ENCODE results near the gene POLL. TPM values are rescaled to one million over a fixed set of nuclear protein-coding genes. Genes with fewer than 3 reads are reported as not detected.

The POLL gene
- polyA plus RNA-seq, 1 experiment = 31.3 TPM

- TF ChIP-seq CTCF (IDR thresholded peaks at IDR 0.05; ENCODE audit: insufficient read depth, low read depth, low read length) = peak; percentile 72
- H3K4me3 ChIP-seq (ENCODE audit: low read depth, low read length) = peak overlapping the region; percentile 71
- no peak for DNase-seq (ENCODE audit: low read depth)
- ChIA-PET CTCF (interaction anchor here (0.6 to 7.8 kb wide), 38 partner anchors 9 to 518 kb away, joined by 3 to 115 read pairs (median 4); partner anchors contain the start of genes DPCD and POLL), POLR2A (interaction anchor here (0.6 kb wide), 1 partner anchor 136 kb away, joined by 4 read pairs; no protein-coding TSS in a partner anchor)
- peaks cover 29% of the 10 kb centered on the region for H3K27me3 ChIP-seq (ENCODE audit: control insufficient read depth, insufficient read depth, low read length)
- H3K36me3 ChIP-seq (ENCODE audit: control insufficient read depth, insufficient read depth, low read length) = no peaks in the 10 kb centered on the region
Observed at GRCh38 chr10:101569622-101570427, 18.2 kb downstream of the POLL start.

- DNase-seq (ENCODE audit: low read depth) = no peak
- H3K4me3 ChIP-seq (ENCODE audit: low read depth, low read length) = peak overlapping the region; percentile 71
- ChIA-PET CTCF (interaction anchor here (0.6 to 7.8 kb wide), 30 partner anchors 8 to 518 kb away, joined by 3 to 115 read pairs (median 4); partner anchors contain the start of genes DPCD and POLL), POLR2A (interaction anchor here (0.6 kb wide), 1 partner anchor 135 kb away, joined by 4 read pairs; no protein-coding TSS in a partner anchor)
- H3K27me3 ChIP-seq (ENCODE audit: control insufficient read depth, insufficient read depth, low read length) = peaks cover 30% of the 10 kb centered on the region
- no peak for TF ChIP-seq CTCF (IDR thresholded peaks at IDR 0.05; ENCODE audit: insufficient read depth, low read depth, low read length)
- no peaks in the 10 kb centered on the region for H3K36me3 ChIP-seq (ENCODE audit: control insufficient read depth, insufficient read depth, low read length)
Observed at GRCh38 chr10:101569323-101569621, 18.8 kb downstream of the POLL start.

GRCh38 chr10:101568054-101568745, 19.9 kb downstream of the POLL start:
- ChIA-PET CTCF (interaction anchor here (1.5 to 7.8 kb wide), 3 partner anchors 12 to 355 kb away, joined by 5 to 115 read pairs (median 32); no protein-coding TSS in a partner anchor), POLR2A (no interaction called here)
- no peak overlapping the region for H3K4me3 ChIP-seq (ENCODE audit: low read depth, low read length)
- no peaks in the 10 kb centered on the region for H3K36me3 ChIP-seq (ENCODE audit: control insufficient read depth, insufficient read depth, low read length)
- TF ChIP-seq CTCF (IDR thresholded peaks at IDR 0.05; ENCODE audit: insufficient read depth, low read depth, low read length) = no peak
- no peak for DNase-seq (ENCODE audit: low read depth)
- H3K27me3 ChIP-seq (ENCODE audit: control insufficient read depth, insufficient read depth, low read length) = peaks cover 30% of the 10 kb centered on the region

- Histone ChIP-seq H3K27me3 (ENCODE audit: control insufficient read depth, insufficient read depth, low read length) (peaks cover 31% of the 10 kb centered on the region), H3K4me3 (ENCODE audit: low read depth, low read length) (no peak overlapping the region), H3K36me3 (ENCODE audit: control insufficient read depth, insufficient read depth, low read length) (no peaks in the 10 kb centered on the region)
- no peak for TF ChIP-seq CTCF (IDR thresholded peaks at IDR 0.05; ENCODE audit: insufficient read depth, low read depth, low read length)
- no peak for DNase-seq (ENCODE audit: low read depth)
- CTCF ChIA-PET = interaction anchor here (3.9 to 7.8 kb wide), 2 partner anchors 11 to 355 kb away, joined by 32 to 115 read pairs; no protein-coding TSS in a partner anchor
- POLR2A ChIA-PET = no interaction called here
Observed at GRCh38 chr10:101567165-101568006, 20.7 kb downstream of the POLL start.
